OCI-LY3 (cell line): ENCODE data around the gene CEP44.

ENCODE experiments used
- EZH2phosphoT487 ChIP-seq: fragments of 200-600 bp; shearing (Covaris generic); IDR thresholded peaks from 2 replicates; pipeline ENCODE4 v1.6.1; 2018; ENCODE audit warnings: antibody characterized with exemption, mixed run types, low read depth
- TF ChIP-seq, protein P1 (sequence below): fragments of 200-600, 300-600 bp; sonication (generic); IDR thresholded peaks from 2 replicates; pipeline ENCODE4 v1.5.1; 2014; ENCODE audit warnings: antibody characterized with exemption, low read length, low read depth

DNA sequence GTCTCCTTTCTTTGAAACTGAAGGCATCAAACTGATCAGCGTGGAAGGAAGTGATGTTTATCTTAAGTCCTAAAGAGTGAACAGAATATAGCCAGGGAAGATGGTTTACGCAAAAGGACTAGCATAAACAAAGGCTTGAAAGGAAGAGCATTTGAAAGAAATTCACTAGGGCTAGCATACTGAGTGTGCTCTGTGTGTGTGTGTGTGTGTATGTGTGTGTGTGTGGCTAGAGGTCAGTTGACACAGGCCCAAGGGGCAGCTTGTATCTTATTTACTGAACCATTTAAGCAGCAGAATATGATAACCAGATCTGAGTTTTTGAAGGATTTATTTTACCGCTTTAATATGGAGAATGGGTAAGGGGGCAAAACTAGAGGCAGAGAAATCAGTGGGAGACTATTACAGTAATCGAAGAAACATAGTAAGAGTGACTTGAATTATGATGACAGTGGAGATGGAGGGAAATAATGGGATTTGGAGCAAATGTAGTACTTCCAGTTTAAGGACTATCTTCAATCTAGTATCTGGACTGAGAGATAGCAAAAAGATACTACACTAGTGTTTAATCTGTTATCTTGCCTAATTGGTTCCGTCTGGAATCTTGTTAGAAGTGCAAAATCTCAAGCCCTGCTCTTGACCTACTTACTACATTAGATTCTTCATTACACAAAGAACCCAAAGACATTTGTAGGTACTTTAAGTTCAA, 36.9 kb downstream of the CEP44 start:
- TF ChIP-seq, protein P1, sequence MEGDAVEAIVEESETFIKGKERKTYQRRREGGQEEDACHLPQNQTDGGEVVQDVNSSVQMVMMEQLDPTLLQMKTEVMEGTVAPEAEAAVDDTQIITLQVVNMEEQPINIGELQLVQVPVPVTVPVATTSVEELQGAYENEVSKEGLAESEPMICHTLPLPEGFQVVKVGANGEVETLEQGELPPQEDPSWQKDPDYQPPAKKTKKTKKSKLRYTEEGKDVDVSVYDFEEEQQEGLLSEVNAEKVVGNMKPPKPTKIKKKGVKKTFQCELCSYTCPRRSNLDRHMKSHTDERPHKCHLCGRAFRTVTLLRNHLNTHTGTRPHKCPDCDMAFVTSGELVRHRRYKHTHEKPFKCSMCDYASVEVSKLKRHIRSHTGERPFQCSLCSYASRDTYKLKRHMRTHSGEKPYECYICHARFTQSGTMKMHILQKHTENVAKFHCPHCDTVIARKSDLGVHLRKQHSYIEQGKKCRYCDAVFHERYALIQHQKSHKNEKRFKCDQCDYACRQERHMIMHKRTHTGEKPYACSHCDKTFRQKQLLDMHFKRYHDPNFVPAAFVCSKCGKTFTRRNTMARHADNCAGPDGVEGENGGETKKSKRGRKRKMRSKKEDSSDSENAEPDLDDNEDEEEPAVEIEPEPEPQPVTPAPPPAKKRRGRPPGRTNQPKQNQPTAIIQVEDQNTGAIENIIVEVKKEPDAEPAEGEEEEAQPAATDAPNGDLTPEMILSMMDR, result no peak
- no peak for TF ChIP-seq EZH2phosphoT487
